Esophagus squamous epithelium (tissue), 5 donors: ENCODE results near the gene PTPRT. TPM values are rescaled to one million over a fixed set of nuclear protein-coding genes. Genes with fewer than 3 reads are reported as not detected.

Source experiments
- DNase-seq: peaks from one replicate; lab custom pipeline; 2025; lab: John Stamatoyannopoulos, UW
- H3K27ac ChIP-seq, 4 donors: fragments of 200-600 bp; sonication (generic); one replicate each; pipeline ENCODE4 v1.5.1; 2016 to 2019; ENCODE audit warnings: mild to moderate bottlenecking in 1 of 4
- H3K27me3 ChIP-seq, 4 donors: fragments of 200-600 bp; sonication (generic); 1 replicate in 3 of 4; 2 replicates in 1 of 4; pipeline versions ENCODE4 v1.5.1 to v1.6.0; 2017 to 2021; ENCODE audit warnings: antibody characterized with exemption in 1 of 4
- H3K36me3 ChIP-seq, 3 donors: fragments of 200-600 bp; sonication (generic); one replicate each; pipeline ENCODE4 v1.5.1; 2016 to 2019
- H3K4me1 ChIP-seq, 3 donors: fragments of 200-600 bp; sonication (generic); one replicate each; pipeline ENCODE4 v1.5.1; 2017 to 2019
- H3K4me3 ChIP-seq, 4 donors: fragments of 200-600 bp; sonication (generic); 1 replicate in 3 of 4; 2 replicates in 1 of 4; pipeline ENCODE4 v1.5.1; 2016 to 2019; ENCODE audit warnings: mild to moderate bottlenecking in 2 of 4, moderate library complexity in 1 of 4
- H3K9me3 ChIP-seq, 3 donors: fragments of 200-600 bp; sonication (generic); one replicate each; pipeline ENCODE4 v1.5.1; 2016 to 2019
- CTCF ChIP-seq, 6 experiments: fragments of 450-650 bp in 4 of 6; fragments of 200-600 bp in 2 of 6; sonication (generic) in 2 of 6; IDR thresholded peaks; one replicate each; pipeline ENCODE4 v1.5.1; 2016 to 2019; ENCODE audit warnings: antibody characterized with exemption in 6 of 6, mild to moderate bottlenecking in 4 of 6, moderate library complexity in 4 of 6
- POLR2A ChIP-seq, 4 donors: fragments of 450-650 bp; IDR thresholded peaks; one replicate each; pipeline ENCODE4 v1.6.1; 2017; ENCODE audit warnings: antibody characterized with exemption in 4 of 4, mild to moderate bottlenecking in 4 of 4, moderate library complexity in 3 of 4
- WGBS, 2 donors: methylation state at CpG; one replicate each; pipeline ENCODE4 v1.1.5; 2018; 5-methylcytosine and 5-hydroxymethylcytosine counted together
- intact Hi-C: fragments of 100-400 bp; cut with DNase I; formaldehyde crosslinking; loops from one replicate; pipeline ENCODE4 v1.15.0; 2022
- total RNA-seq, 4 donors: library from RNA; depleted of rRNA; stranded (reverse); fragments of >200 nt; gene quantifications; one replicate each; pipeline ENCODE4 v1.1.0, GENCODE V29; 2016
- donor health status: DM: yes; HTN: yes; CAD: no.

PTPRT gene
- total RNA-seq, 4 donors from 2014 or later = under 0.01 to 0.06 TPM; not detected in 2

DNA sequence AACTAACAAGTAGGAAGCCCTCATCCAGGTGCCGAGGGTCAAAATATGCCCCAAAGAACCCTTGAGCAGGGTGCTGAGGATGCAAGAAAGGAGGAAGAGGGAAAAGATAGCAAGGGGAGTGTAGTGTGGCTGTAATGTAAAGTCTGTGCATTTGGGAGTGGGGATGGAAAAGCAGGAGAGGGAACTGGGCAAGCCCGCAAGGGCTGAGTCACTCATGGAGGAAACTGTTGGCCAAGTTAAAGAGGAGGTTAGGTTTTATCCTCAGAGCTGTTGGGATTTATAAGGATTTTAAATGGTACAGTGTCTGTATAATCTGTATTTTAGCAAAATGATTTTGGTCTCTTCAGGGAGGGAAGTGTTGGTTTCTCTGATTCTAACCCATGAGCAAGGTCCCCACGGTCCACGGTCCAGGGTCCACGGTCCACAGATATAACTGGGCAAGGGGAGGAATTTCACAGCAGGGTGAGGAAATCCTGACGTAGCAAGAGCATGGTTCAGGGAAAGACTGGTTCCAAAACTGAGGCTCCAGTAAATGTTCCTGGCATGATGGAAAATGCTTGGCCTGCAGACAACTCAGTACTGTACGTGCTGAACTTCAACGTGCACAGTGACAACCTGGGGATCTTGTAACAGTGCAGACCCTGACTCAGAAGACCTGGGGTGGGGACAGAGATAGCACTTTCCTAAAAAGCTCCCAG lies 759.8 kb downstream of the PTPRT start:
- Histone ChIP-seq H3K27ac (no peak overlapping the region), H3K9me3 (no peaks in the 10 kb centered on the region), H3K4me1 (no peaks in the 10 kb centered on the region), H3K36me3 (no peaks in the 10 kb centered on the region), H3K27me3 (no peaks in the 10 kb centered on the region), H3K4me3 (no peak overlapping the region)
- TF ChIP-seq POLR2A (IDR thresholded peaks at IDR 0.05) (no peak), CTCF (IDR thresholded peaks at IDR 0.05) (no peak)
- 71 to 77% methylated on average over 8 of the region's 8 CpGs for WGBS, 2 donors
- no peak for DNase-seq
- intact Hi-C loops = no loop called here

DNA sequence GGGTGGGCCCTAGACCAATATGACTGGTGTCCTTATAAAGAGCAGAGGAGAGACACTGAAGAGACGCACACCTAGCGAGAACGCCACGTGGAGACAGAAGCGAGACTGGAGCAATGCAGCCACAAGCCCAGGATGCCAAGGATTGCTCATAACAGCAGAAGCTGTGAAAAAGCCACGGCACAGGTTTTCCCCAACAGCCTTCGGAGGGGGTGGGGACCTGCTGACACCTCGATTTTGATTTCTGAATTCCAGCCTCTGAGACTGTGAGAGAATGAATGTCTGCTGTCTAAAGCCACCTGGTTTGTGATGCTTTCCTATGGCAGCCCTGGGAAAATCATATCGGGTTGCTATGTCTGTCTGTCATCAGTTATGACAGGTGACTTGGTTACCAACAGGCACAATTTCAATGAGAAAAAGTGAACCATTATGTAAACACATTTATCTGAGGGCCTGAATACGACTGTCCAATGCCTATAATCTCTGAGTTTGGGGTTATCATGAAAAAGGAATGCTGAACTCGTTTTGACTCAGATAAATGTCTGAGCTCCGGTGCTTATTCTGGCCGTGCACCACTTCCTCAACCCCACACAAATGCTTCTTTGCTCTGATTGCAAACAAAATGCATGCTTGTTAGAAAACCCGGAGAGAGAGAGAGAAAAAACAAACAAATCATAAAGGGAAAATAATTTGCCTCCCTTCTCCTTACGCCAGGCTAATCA lies 769.7 kb downstream of the PTPRT start:
- no peak for DNase-seq
- H3K36me3 ChIP-seq = no peaks in the 10 kb centered on the region
- no peaks in the 10 kb centered on the region for H3K4me1 ChIP-seq
- no peaks in the 10 kb centered on the region for H3K9me3 ChIP-seq
- 48 to 49% methylated on average over 14 to 15 of the region's 15 CpGs for WGBS, 2 donors
- intact Hi-C loops = no loop called here
- no peak overlapping the region for H3K27ac ChIP-seq
- H3K4me3 ChIP-seq = no peak overlapping the region
- TF ChIP-seq CTCF (IDR thresholded peaks at IDR 0.05) = no peak
- TF ChIP-seq POLR2A (IDR thresholded peaks at IDR 0.05) = no peak
- peaks cover 0 to 2% (median 0%) of the 10 kb centered on the region in 4 donors for H3K27me3 ChIP-seq

DNA sequence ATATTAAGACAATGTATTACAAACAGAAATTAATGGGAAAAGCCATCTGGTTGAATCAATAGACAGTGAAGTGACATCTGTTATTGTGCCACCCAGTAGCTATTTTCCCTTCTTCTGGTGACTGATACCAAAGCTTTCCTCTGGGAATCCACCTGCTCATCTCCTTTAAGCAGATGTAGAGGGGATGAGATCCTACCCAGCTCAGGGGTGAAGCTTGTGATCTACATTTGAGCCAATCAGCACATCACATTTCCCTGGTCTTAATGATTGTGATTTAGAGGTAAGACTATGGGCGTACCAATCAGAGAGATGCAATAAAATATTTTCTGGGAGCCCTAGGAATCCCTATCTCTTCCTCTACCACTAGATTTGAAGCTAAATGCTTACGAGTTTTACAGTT lies 782.9 kb downstream of the PTPRT start:
- WGBS, 2 donors = 58 to 63% methylated on average over 2 of the region's 2 CpGs
- TF ChIP-seq CTCF (IDR thresholded peaks at IDR 0.05) = no peak
- TF ChIP-seq POLR2A (IDR thresholded peaks at IDR 0.05) = no peak
- H3K27ac ChIP-seq = no peak overlapping the region
- H3K27me3 ChIP-seq = no peaks in the 10 kb centered on the region
- no peaks in the 10 kb centered on the region for H3K4me1 ChIP-seq
- no peak overlapping the region for H3K4me3 ChIP-seq
- intact Hi-C loops = no loop called here
- H3K36me3 ChIP-seq = no peaks in the 10 kb centered on the region
- DNase-seq = no peak
- H3K9me3 ChIP-seq = no peaks in the 10 kb centered on the region

GRCh38 chr20:42402455-42402854 lies 787.3 kb downstream of the PTPRT start:
- 50 to 54% methylated on average over 5 of the region's 5 CpGs for WGBS, 2 donors
- intact Hi-C loops = no loop called here
- H3K4me1 ChIP-seq = no peaks in the 10 kb centered on the region
- H3K36me3 ChIP-seq = no peaks in the 10 kb centered on the region
- DNase-seq = no peak
- H3K4me3 ChIP-seq = no peak overlapping the region
- H3K9me3 ChIP-seq = no peaks in the 10 kb centered on the region
- no peak for TF ChIP-seq POLR2A (IDR thresholded peaks at IDR 0.05)
- no peak for TF ChIP-seq CTCF (IDR thresholded peaks at IDR 0.05)
- no peak overlapping the region for H3K27ac ChIP-seq
- no peaks in the 10 kb centered on the region for H3K27me3 ChIP-seq

DNA sequence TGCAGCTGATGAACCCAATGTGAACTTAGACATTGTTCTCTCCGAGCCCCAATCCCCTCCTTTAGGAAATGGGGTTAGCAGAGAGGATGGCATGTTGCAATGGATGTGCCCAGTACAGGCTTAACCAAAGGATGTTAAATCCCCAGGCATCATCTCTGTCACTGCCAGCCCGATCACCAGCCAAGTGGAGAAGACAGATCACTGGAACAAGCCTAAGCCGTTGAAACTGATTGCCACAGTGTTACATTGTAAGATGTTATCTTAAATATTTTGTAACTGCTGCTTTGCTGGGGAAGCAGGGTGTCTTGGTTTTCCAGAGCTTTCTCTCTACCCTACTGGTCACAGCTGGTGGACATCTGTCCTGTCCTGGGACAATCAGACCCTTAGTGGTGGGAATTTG lies 788.1 kb downstream of the PTPRT start:
- no peak overlapping the region for H3K27ac ChIP-seq
- no peak overlapping the region for H3K4me3 ChIP-seq
- no peak for TF ChIP-seq POLR2A (IDR thresholded peaks at IDR 0.05)
- no peak for TF ChIP-seq CTCF (IDR thresholded peaks at IDR 0.05)
- H3K9me3 ChIP-seq = no peaks in the 10 kb centered on the region
- no peaks in the 10 kb centered on the region for H3K27me3 ChIP-seq
- intact Hi-C loops = no loop called here
- no peak for DNase-seq
- no peaks in the 10 kb centered on the region for H3K4me1 ChIP-seq
- no peaks in the 10 kb centered on the region for H3K36me3 ChIP-seq
- 41 to 49% methylated on average over 3 of the region's 3 CpGs for WGBS, 2 donors
